ENCODE data around the gene SMU1.

- TF ChIP-seq CTCF (IDR thresholded peaks at IDR 0.05) = no peak
- TF ChIP-seq POLR2AphosphoS5 (IDR thresholded peaks at IDR 0.05; ENCODE audit: low read depth, low read length) = no peak
- TF ChIP-seq, protein P1, sequence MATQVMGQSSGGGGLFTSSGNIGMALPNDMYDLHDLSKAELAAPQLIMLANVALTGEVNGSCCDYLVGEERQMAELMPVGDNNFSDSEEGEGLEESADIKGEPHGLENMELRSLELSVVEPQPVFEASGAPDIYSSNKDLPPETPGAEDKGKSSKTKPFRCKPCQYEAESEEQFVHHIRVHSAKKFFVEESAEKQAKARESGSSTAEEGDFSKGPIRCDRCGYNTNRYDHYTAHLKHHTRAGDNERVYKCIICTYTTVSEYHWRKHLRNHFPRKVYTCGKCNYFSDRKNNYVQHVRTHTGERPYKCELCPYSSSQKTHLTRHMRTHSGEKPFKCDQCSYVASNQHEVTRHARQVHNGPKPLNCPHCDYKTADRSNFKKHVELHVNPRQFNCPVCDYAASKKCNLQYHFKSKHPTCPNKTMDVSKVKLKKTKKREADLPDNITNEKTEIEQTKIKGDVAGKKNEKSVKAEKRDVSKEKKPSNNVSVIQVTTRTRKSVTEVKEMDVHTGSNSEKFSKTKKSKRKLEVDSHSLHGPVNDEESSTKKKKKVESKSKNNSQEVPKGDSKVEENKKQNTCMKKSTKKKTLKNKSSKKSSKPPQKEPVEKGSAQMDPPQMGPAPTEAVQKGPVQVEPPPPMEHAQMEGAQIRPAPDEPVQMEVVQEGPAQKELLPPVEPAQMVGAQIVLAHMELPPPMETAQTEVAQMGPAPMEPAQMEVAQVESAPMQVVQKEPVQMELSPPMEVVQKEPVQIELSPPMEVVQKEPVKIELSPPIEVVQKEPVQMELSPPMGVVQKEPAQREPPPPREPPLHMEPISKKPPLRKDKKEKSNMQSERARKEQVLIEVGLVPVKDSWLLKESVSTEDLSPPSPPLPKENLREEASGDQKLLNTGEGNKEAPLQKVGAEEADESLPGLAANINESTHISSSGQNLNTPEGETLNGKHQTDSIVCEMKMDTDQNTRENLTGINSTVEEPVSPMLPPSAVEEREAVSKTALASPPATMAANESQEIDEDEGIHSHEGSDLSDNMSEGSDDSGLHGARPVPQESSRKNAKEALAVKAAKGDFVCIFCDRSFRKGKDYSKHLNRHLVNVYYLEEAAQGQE (IDR thresholded peaks at IDR 0.05; ENCODE audit: insufficient read depth in 1 of 2, low read depth in 2 of 2, low read length in 1 of 2) = no peak
- no peak for TF ChIP-seq SIN3A (IDR thresholded peaks at IDR 0.05; ENCODE audit: borderline replicate concordance, insufficient read depth, low read depth, low read length)
- TF ChIP-seq TCF7L2 (IDR thresholded peaks at IDR 0.05; ENCODE audit: low read depth, low read length) = no peak
These were observed 47.2 kb downstream of the SMU1 start for GRCh38 chr9:33029231-33029786.

Measured in Panc1 (cell line).